ENCODE measurements around the gene TNFAIP3.
A peak's percentile ranks its signal among the peaks of the same experiment; 100 is the strongest.

TNFAIP3 gene

DNA sequence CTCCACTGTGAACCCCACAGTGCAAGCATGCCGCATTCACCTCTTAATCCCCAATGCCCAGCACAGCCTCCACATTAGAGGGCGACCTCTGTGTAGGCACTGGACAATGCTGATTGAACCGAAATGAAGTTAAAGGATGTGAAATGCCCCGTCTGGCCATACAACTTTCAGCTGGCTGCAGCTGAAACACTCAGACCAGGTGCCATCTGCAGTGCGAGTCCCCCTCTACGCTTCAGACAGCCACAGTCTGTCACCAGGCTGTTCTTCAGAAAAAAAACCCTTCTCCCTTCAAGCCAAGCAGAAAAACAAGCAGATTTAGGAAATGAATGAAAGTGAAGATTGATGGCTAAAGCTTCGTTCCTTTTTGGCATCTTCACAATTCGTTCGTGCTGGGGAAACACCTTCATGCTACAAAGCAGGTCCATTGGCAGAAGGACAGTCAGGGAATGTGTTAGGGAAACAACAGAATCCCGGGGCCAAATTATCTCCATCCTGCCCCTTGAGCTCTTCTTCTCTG, 44.7 kb downstream of the TNFAIP3 start:
- no peak for DNase-seq
- intact Hi-C loops (cut with DNase I) = no loop called here

DNA sequence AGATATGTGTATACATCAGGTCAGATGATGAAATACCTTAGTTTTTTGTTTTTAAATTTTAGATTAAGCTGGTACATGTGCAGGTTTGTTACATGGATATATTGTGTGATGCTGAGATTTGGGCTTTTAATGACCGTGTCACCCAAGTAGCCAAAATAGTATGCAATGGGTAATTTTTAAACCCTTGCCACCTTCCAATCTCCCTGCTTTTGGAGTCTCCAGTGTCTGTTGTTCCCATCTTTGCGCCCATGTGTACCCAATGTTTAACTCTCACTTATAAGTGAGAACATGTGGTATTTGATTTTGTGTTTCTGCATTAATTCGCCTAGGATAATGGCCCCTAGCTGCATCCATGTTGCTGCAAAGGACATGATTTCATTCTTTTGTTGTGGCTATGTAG, 45.8 kb downstream of the TNFAIP3 start:
- intact Hi-C loops (cut with DNase I) = no loop called here
- no peak for DNase-seq

DNA sequence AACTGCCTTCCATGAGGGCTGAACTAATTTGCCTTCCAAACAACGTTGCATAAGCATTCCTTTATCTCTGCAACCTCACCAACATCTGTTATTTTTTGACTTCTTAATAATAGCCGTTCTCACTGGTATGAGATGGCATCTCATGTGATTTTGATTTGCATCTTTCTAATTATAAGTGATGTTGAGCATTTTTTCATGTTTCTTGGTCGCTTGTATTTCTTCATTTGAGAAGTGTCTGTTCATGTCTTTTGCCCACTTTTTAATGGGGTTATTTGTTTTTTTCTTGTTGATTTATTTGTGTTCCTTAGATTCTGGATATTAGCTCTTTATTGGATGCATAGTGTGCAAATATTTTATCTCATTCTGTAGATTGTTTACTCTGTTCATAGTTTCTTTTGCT, 46.4 kb downstream of the TNFAIP3 start:
- DNase-seq = no peak
- intact Hi-C loops (cut with DNase I) = no loop called here

DNA sequence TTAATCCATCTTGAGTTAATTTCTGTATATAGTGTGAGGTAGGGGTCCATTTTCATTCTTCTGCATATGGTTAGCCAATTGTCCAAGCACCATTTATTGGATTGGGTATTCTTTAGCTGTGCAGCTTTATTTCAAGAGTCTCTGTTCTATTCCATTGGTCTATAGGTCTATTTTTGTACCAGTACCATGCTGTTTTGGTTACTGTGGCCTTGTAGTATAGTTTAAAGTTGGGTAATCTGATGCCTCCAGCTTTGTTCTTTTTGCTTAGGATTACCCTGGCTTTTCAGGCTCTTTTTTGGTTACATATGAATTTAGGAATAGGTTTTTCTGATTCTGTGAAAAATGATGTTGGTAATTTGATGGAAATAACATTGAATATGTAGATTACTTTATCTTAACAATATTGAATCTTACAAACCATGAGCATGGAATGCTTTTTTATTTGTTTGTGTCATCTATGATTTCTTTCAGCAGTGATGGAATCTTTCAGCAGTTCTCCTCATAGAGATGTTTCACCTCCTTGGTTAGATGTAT, 47.0 kb downstream of the TNFAIP3 start:
- intact Hi-C loops (cut with DNase I) = no loop called here
- no peak for DNase-seq

DNA sequence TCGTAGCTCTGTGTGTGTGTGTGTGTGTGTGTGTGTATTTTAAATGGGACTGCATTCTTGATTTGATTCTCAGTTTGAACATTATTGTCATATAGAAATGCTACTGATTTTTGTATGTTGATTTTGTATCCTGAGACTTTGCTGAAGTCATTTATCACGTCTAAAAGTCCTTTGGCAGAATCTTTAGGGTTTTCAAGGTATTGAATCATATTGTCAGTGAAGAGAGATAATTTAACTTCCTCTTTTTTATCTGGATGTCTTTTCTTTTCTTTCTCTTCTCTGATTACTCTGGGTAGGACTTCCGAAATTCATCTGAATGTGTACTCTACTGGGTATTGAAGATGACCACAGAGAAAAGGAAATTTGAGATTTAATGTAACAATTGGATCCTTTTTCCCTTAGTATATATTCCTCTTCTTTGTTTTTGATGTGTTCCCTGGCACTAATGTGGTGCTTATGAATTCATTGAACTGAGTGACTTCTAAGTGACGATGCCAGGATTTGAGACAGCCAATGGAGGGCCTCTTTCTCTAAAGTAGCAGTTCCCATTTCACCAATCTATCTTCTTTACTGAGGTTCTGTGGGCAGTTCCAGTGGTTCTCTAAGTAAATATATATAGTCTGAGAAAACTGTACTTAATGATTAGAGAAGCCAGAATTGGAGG, 47.6 kb downstream of the TNFAIP3 start:
- no peak for DNase-seq
- intact Hi-C loops (cut with DNase I) = no loop called here

DNA sequence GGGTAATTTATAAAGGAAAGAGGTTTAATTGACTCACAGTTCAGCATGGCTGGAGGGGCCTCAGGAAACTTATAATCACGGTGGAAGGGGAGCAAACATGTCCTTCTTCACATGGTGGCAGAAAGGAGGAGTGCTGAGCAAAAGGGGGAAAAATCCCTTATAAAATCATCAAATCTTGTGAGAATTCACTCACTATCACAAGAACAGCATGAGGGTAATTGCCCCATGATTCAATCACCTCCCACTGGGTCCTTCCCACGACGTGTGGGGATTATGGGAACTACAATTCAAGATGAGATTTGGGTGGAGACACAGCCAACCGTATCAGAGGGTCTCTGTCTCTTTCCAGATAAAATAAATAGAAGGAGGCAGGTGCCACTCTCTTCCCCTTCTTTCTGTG, 48.7 kb downstream of the TNFAIP3 start:
- DNase-seq = no peak
- intact Hi-C loops (cut with DNase I) = no loop called here

DNA sequence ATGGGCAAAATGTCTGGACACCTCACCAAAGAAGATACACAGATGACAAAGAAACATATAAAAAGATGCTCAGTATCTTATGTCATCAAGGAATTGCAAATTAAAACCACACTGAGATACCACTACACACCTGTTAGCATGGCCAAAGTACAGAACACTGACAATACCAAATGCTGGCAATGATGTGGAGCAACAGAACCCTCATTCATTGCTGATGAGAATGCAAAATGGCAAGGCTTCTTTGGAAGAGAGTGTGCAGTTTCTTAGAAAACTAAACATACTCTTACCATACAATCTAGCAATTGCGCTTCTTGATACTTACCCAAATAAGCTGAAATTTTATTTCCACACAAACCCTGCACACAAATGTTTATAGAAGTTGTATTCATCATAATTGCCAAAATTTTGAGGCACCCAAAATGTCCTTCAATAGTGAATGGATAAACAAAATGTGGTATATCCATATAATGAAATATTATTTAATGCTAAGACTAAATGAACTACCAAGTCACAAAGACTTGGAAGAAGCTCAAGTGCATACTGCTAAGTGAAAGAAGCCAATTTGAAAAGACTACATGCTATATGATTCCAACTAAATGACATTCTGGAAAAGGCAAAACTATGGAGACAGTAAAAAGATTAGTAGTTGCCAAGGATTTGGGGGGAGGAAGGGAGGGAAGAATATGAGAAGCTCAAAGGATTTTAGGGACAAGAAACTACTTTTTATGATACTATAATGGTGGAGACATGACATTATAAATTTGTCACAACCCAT, 50.7 kb downstream of the TNFAIP3 start:
- no peak for DNase-seq
- intact Hi-C loops (cut with DNase I) = no loop called here

DNA sequence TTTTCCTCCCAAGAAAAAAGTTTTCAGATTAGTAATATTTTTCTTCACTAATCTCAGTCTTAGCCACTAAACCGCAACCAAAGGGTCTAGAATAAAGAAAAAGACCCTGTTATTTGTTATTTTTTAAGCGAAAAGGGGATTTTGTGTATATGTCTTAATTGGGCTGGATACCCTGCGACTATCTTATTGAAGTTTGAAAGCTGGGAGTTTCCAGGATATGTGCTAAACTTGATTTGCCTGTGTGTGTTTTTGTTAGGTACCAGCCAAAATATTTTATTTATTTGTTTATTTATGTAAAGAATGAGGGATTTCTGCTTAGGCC, 52.4 kb downstream of the TNFAIP3 start:
- intact Hi-C loops (cut with DNase I) = no loop called here
- no peak for DNase-seq

DNA sequence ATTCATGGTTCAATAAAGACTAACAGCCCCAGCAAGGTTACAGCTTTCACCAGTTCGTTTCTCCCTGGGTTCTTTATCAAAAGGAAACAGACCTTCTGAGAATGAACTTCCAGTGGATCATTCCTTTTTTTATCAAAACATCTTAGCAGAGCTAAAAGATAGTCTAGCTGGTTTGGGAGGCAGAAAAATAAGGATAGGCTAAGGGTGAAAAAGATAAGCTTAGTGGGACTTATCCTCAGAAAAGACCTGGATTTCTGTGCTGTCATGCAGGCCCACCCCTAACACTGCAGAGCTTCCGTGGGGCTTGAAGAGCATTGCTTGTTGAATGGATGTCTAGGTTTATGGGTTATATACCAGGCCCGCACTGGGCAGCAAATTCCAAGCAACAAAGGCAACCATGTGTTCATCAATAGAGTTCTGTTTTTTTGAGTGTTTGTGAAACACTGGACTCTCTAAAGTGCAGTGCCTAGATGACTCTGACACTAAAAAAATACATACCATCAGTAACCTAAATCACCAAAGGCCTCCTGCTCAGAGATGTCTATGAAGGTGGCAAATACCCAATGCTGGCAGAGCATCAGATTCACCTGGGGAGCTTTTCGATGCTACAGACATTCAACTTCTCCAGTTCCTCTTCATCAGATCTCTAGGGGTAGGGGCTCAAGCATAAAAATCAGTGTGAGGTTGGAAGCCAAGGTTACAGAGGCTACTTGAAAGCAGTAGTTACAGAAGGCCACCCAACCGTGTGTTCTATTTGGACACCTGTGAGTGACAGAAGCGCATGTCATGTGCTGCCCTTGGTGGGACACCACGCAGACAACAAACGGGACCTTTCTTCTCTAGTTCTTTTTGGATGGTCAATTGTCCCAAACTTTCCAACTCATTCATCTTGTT, 53.0 kb downstream of the TNFAIP3 start:
- DNase-seq = no peak
- intact Hi-C loops (cut with DNase I) = no loop called here

DNA sequence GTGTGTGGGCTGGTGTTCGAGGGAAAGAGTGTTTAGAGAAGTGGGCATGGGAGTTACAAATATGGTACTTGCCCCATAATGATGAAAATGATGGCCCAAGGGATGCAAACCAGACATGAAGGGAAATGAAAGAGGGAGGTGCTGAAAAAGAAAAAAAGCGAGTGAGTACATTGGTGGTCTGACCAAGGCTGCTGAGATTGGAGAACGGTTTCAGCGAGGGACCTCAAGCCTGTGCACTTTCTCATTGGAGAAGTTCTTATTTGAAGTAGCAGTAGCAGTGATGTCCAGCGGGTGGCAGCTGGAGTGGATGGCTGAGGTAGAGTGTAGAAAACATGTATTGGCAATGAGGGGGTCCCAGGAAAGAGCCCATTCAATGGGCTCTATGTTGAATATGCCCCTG, 54.8 kb downstream of the TNFAIP3 start:
- intact Hi-C loops (cut with DNase I) = no loop called here
- DNase-seq = no peak

DNA sequence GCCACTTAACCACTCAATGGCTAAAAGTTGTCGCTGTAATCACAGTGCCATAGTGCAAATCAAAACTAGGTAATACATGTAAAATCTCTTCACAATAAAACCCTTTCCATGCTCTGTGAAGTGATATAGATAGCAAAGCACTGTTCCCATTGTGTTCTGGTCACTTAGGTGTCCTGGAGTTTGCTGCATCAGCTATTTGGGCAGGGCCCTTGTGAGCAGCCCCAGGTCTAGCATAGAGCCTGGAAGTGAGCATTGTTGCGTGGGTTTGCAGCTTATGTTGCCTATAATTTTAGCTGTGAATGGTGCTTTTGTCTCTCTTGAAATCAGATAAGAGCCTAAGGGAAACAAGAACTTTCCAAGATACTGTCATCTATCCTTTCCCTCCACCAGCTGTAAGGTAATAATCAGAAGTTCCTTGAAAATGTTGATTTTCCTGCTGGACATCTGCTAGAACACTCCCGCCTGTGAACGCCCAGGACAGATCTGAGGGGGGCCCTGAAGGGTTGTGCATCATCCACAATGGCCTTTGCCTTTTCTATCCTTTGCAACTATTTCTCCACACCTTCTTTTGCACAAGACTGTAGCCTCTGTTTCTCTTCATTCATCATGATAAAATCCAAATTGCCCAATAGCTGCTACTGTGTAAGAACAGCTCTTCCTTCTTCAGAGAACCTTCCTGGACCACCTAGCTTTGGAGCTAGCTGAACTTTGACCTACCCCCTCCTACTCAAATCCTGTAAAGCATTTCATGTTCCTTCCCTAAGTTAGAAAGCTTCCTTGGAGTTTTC, 57.0 kb downstream of the TNFAIP3 start:
- no peak for DNase-seq
- intact Hi-C loops (cut with DNase I) = no loop called here

DNA sequence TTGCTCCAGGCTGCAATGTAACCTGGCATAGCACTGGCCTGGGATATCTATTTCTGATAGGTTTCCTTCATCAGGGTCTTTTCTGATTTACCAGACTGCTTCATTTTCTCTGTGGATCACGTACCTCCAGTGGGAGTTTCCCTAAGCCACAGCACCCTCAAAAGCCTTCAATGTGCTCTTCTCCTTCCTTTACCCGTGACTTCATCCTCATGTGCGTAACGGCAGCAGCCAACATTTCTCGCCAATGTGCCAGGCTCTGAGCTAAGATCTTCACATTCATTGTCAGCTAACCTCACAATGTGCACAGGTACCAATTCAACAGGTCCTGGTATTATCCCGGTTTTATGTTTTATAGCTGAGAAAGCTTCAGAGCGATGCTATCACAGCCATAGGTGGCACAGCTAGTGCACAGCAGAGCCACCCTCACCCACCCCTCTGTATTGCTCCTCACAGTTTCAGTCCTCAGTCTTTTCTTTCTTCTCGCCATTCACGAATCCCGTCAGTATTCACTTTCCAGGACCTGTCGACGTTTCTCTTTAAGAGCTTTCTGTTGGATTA, 58.2 kb downstream of the TNFAIP3 start:
- intact Hi-C loops (cut with DNase I) = no loop called here

DNA sequence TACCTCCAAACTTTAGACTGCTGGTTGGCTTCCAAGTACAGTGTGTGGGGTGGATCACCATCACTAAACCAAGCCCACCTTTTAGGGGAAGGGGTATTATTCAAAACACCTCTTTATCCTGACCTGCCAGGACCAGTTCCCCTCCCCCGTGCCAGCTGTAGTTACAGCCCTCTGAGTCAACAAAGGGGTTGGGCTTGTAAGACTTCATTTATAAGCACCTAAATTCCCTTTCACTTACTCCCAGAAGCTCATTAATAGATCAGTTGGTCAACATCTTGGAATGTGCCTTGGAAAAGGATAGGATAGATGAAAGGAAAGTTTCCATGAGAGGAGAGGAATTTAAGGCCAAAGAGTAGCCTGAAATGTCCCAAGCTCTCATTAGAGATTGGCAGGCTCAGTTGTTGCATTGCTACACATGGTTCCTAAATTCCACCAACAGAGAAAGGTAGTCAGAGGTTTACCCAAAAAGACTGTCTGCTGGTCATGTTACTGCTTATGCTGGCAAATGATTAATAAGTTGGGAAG, 59.2 kb downstream of the TNFAIP3 start:
- intact Hi-C loops (cut with DNase I) = no loop called here
- DNase-seq = no peak

More for the DNA sequence above, 58.2 kb downstream of the TNFAIP3 start:
- DNase-seq = no peak

DNA sequence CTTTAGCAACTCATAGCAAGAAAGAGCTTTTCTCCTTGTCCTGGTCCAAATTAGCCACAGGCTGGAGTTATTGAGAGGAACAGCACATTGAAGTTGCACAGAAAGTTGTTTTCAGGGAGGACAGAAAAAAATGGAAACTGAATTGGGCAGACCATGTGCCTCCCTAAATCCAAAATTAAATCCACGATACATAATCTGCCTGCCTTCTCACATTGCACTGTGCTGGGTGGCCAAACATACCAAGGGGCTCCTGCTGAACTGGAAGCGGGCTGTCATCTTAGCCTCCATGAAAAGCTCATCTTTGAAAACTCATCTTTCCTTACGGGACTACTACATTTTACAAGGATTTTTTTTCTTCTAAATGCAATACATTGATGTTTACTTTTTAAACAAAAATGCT, 59.9 kb downstream of the TNFAIP3 start:
- no peak for DNase-seq
- intact Hi-C loops (cut with DNase I) = no loop called here

DNA sequence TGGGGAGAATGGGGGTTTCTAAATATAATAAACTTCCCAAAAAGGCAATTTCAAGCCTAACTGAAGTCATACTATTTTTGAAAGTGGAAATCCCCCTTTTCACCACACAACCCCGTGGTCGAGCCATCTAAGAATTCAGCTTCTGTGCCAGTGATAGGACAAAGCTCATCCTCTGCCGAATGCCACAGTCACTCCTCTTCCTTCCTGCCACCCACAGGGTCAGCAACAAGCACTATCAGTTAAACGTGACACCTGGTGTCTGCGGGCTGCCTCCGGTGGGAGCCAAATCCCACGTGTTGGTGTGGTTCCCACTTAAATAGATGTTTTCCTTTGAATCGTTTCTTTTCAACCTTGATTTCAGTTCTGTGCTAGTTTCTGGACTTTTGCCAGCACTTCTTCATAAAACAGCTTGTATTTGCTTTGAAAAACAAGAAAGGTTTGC, 60.7 kb downstream of the TNFAIP3 start:
- intact Hi-C loops (cut with DNase I) = no loop called here
- peak in 6 of 42 donors; percentile 3 to 47 (median 30) for DNase-seq

DNA sequence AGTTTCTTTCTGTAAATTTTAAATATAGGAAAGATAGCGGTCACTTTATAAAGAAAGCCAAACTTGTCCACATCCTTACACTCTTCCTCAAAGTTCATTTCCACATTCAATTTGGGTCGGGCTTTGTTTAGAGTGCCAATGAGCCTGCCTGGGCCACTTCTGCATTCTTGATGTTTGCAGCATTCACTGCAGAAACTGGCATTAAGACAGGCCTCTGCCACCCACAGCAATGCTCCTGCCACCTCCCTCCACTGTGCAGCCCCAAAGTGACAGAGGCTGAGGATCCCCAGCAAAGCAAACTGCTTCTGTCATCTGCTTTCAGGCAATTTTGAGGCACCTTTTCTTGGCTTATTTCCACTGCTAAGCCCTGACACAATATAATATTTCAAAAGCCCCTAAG, 61.2 kb downstream of the TNFAIP3 start:
- intact Hi-C loops (cut with DNase I) = no loop called here
- DNase-seq = peak in 20 of 42 donors; percentile 4 to 53 (median 24)

DNA sequence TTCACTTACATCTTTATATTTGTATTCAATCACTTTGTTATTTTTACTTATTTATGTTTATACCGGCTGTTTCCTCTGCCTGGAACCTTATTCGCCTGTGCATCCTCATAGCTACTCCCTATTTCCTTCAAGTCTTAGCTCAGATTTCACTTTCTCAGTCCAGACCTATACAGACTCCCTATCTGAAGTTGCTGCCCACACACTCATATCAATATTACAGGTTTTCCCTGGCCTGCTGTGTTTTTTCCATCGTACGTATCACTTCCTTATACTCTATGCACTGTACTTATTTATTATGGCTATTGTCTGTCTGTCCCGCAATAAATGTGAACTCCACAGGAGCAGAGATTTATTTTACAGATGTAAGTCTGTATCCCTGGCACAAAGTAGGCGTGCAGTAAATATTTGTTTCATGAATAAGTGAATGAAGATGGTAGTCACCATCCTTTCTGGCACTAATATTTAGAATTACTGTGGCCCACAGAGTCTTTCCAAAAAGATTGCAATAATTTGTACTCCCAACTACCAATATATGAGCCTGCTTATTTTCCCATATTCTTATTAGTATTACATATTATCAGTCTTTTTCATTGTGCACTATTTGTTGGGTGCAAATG, 64.9 kb downstream of the TNFAIP3 start:
- no peak for DNase-seq
- intact Hi-C loops (cut with DNase I) = no loop called here
